Measurements from ENCODE around the gene FER.

The FER gene

DNA sequence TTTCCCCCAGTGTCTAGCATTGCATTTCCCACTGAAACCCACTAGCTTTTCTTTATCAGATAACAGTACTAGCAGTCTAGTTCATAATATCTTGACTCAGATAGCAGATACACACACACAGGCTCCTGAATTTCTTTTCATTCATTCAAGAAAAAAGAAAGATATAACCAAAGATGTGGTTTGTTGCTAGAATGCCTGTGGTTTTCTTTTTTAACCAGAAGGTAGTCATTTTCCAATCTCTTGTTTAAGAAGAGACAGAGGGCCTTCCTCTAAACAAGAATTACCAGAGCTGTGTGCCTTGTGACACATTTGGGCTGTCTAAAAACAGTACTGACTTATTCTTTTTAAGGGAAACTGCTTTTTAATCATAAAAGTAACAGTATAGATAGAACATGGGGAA, 494.8 kb downstream of the FER start:
- H3K9me3 ChIP-seq (ENCODE audit: insufficient read depth, low read length, severe bottlenecking), result peaks cover 18% of the 10 kb centered on the region
- no peaks in the 10 kb centered on the region for H3K79me2 ChIP-seq (ENCODE audit: insufficient read depth, low read length)
- ATAC-seq (ENCODE audit: insufficient read depth, low read depth) (peak; percentile 85), DNase-seq (peak; percentile 8)
- no peak overlapping the region for H3K4me2 ChIP-seq (ENCODE audit: insufficient read depth, low read length)
- no peaks in the 10 kb centered on the region for H3K36me3 ChIP-seq (ENCODE audit: insufficient read depth, low read length)
- H3K4me3 ChIP-seq (ENCODE audit: low read depth in 1 of 2, low read length in 2 of 2), result no peak overlapping the region
- TF ChIP-seq EZH2 (IDR thresholded peaks at IDR 0.05; ENCODE audit: borderline replicate concordance, low read depth, low read length, severe bottlenecking), result no peak
- no peak for TF ChIP-seq CTCF (IDR thresholded peaks at IDR 0.05; ENCODE audit: borderline replicate concordance, extremely low read depth, low read length, poor library complexity, severe bottlenecking)
- no peaks in the 10 kb centered on the region for H3K27me3 ChIP-seq (ENCODE audit: insufficient read depth, low read length, poor library complexity)
- no peak overlapping the region for H3K27ac ChIP-seq (ENCODE audit: low read length)
- no peak overlapping the region for H2AFZ ChIP-seq (ENCODE audit: low read depth, low read length)
- H3K4me1 ChIP-seq (ENCODE audit: insufficient read depth, low read length), result peaks cover 12% of the 10 kb centered on the region; the same call in 1 of the 2 replicates
- H4K20me1 ChIP-seq (ENCODE audit: insufficient read depth, low read length), result no peaks in the 10 kb centered on the region
- H3K9ac ChIP-seq (ENCODE audit: low read depth, low read length), result no peak overlapping the region

GRCh38 chr5:109246395-109246794, 498.7 kb downstream of the FER start:
- TF ChIP-seq CTCF (IDR thresholded peaks at IDR 0.05; ENCODE audit: borderline replicate concordance, extremely low read depth, low read length, poor library complexity, severe bottlenecking), result no peak
- no peak for TF ChIP-seq EZH2 (IDR thresholded peaks at IDR 0.05; ENCODE audit: borderline replicate concordance, low read depth, low read length, severe bottlenecking)
- Histone ChIP-seq H3K4me1 (ENCODE audit: insufficient read depth, low read length) (peaks cover 12% of the 10 kb centered on the region; the same call in 1 of the 2 replicates), H2AFZ (ENCODE audit: low read depth, low read length) (no peak overlapping the region), H3K4me2 (ENCODE audit: insufficient read depth, low read length) (no peak overlapping the region), H3K4me3 (ENCODE audit: low read depth in 1 of 2, low read length in 2 of 2) (no peak overlapping the region), H3K79me2 (ENCODE audit: insufficient read depth, low read length) (no peaks in the 10 kb centered on the region), H3K27ac (ENCODE audit: low read length) (no peak overlapping the region), H3K27me3 (ENCODE audit: insufficient read depth, low read length, poor library complexity) (no peaks in the 10 kb centered on the region), H3K9ac (ENCODE audit: low read depth, low read length) (no peak overlapping the region), H3K9me3 (ENCODE audit: insufficient read depth, low read length, severe bottlenecking) (peaks cover 20% of the 10 kb centered on the region), H3K36me3 (ENCODE audit: insufficient read depth, low read length) (no peaks in the 10 kb centered on the region), H4K20me1 (ENCODE audit: insufficient read depth, low read length) (no peaks in the 10 kb centered on the region)
- ATAC-seq (ENCODE audit: insufficient read depth, low read depth) (no peak), DNase-seq (no peak)

All from DND-41 (cell line).